ENCODE results near the gene WHRN. TPM values are rescaled to one million over a fixed set of nuclear protein-coding genes. Genes with fewer than 3 reads are reported as not detected.

WHRN gene
- total and polyA plus RNA-seq, 2 experiments from 2014 or later: 8.3 to 8.9 TPM

GRCh38 chr9:114388357-114388682 is 117.0 kb downstream of the WHRN start:
- Mint-ChIP-seq H3K4me1 (peaks cover 75% of the 10 kb centered on the region), H3K4me3 (peak overlapping the region; percentile 13; the same call in 2 of the 3 replicates), H3K9me3 (no peaks in the 10 kb centered on the region), H3K36me3 (ENCODE audit: low read depth) (peaks cover 7% of the 10 kb centered on the region), H3K27ac (no peak overlapping the region), H3K27me3 (ENCODE audit: insufficient read depth, low read depth, poor library complexity) (peaks cover 13% of the 10 kb centered on the region)
- H4K20me1 ChIP-seq (replicated peaks; ENCODE audit: insufficient read depth): peaks cover 5% of the 10 kb centered on the region; the same call in 1 of the 2 replicates
- no peaks in the 10 kb centered on the region for H3K79me2 ChIP-seq (replicated peaks; ENCODE audit: insufficient read depth)
- ATAC-seq (no peak), DNase-seq (ENCODE audit: low spot score) (no peak)
- H3K27me3 ChIP-seq (ENCODE audit: insufficient read depth): no peaks in the 10 kb centered on the region
- H3K4me3 ChIP-seq: peak overlapping the region; percentile 38; the same call in 1 of the 2 replicates
- no peak overlapping the region; the same call in 1 of the 2 replicates for H2AFZ ChIP-seq
- TF ChIP-seq EZH2phosphoT487 (IDR thresholded peaks at IDR 0.05; ENCODE audit: unreplicated experiment) (no peak), STAT1 (IDR thresholded peaks at IDR 0.05; ENCODE audit: unreplicated experiment) (no peak), CREB1 (CRISPR knock-in tag; IDR thresholded peaks at IDR 0.05; ENCODE audit: low read depth) (no peak), JUNB (IDR thresholded peaks at IDR 0.05; ENCODE audit: unreplicated experiment) (no peak), EZH2 (IDR thresholded peaks at IDR 0.05; ENCODE audit: low read depth, unreplicated experiment) (no peak), POLR2AphosphoS5 (IDR thresholded peaks at IDR 0.05; ENCODE audit: low read depth) (no peak), ZNF462 (CRISPR knock-in tag; IDR thresholded peaks at IDR 0.05) (no peak), ZNF331 (CRISPR knock-in tag; IDR thresholded peaks at IDR 0.05; ENCODE audit: low read depth) (no peak), REST (IDR thresholded peaks at IDR 0.05; ENCODE audit: unreplicated experiment) (no peak), NANOG (IDR thresholded peaks at IDR 0.05; ENCODE audit: borderline replicate concordance) (no peak), ZNF114 (CRISPR knock-in tag; IDR thresholded peaks at IDR 0.05) (no peak)
- TF ChIP-seq, protein P1, sequence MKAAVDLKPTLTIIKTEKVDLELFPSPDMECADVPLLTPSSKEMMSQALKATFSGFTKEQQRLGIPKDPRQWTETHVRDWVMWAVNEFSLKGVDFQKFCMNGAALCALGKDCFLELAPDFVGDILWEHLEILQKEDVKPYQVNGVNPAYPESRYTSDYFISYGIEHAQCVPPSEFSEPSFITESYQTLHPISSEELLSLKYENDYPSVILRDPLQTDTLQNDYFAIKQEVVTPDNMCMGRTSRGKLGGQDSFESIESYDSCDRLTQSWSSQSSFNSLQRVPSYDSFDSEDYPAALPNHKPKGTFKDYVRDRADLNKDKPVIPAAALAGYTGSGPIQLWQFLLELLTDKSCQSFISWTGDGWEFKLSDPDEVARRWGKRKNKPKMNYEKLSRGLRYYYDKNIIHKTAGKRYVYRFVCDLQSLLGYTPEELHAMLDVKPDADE (IDR thresholded peaks at IDR 0.05): no peak
- TF ChIP-seq, protein P2, sequence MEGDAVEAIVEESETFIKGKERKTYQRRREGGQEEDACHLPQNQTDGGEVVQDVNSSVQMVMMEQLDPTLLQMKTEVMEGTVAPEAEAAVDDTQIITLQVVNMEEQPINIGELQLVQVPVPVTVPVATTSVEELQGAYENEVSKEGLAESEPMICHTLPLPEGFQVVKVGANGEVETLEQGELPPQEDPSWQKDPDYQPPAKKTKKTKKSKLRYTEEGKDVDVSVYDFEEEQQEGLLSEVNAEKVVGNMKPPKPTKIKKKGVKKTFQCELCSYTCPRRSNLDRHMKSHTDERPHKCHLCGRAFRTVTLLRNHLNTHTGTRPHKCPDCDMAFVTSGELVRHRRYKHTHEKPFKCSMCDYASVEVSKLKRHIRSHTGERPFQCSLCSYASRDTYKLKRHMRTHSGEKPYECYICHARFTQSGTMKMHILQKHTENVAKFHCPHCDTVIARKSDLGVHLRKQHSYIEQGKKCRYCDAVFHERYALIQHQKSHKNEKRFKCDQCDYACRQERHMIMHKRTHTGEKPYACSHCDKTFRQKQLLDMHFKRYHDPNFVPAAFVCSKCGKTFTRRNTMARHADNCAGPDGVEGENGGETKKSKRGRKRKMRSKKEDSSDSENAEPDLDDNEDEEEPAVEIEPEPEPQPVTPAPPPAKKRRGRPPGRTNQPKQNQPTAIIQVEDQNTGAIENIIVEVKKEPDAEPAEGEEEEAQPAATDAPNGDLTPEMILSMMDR (conservative IDR thresholded peaks at IDR 0.05; ENCODE audit: low read depth in 2 of 2): no peak
- H3F3A ChIP-seq (replicated peaks; ENCODE audit: low read depth): peaks cover 6% of the 10 kb centered on the region; the same call in 1 of the 2 replicates
- no peaks in the 10 kb centered on the region for H3K9me2 ChIP-seq (ENCODE audit: insufficient read depth)
- peaks cover 42% of the 10 kb centered on the region for H3K4me1 ChIP-seq (ENCODE audit: insufficient read depth)
- H3K27ac ChIP-seq (ENCODE audit: low read depth): no peak overlapping the region
- H3K4me2 ChIP-seq: peak overlapping the region; percentile 68; the same call in 1 of the 2 replicates
- no peaks in the 10 kb centered on the region for H3K36me3 ChIP-seq (ENCODE audit: insufficient read depth)

All from GM23338 (cell line).